ENCODE results near the gene GARIN5B.

DNA sequence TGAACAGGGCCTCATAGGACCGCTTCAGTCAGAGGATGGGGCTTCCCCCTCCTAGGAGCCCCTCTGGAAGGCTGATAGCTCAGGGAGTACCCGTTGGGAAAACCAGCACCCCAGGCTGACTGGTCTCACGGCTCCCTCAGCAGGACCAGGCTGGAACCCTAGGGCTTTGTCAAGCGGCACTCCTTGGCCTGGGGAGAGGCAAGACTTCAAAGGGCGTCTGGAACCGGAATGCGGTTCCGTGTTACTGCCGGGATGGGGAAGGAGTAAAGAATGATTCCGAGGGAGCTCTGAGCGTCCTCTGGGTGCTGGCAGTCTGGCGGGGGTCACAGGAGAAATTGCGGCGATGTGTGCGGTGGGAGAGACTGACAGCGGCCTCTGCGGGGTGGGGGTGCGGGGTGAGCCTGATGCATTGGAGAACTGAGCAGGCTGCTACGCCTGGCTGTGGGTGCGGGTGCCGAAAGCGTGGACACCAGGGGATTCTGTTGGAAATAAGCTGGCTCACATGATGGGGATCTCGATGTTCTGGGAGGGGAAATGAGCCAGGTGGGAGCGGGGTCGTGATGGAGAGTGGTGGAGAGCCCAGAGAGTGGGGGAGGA, 10.4 kb downstream of the GARIN5B start:
- TF ChIP-seq, protein P1, sequence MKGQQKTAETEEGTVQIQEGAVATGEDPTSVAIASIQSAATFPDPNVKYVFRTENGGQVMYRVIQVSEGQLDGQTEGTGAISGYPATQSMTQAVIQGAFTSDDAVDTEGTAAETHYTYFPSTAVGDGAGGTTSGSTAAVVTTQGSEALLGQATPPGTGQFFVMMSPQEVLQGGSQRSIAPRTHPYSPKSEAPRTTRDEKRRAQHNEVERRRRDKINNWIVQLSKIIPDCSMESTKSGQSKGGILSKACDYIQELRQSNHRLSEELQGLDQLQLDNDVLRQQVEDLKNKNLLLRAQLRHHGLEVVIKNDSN (CRISPR knock-in tag; IDR thresholded peaks at IDR 0.05): no peak
- TF ChIP-seq, protein P2, sequence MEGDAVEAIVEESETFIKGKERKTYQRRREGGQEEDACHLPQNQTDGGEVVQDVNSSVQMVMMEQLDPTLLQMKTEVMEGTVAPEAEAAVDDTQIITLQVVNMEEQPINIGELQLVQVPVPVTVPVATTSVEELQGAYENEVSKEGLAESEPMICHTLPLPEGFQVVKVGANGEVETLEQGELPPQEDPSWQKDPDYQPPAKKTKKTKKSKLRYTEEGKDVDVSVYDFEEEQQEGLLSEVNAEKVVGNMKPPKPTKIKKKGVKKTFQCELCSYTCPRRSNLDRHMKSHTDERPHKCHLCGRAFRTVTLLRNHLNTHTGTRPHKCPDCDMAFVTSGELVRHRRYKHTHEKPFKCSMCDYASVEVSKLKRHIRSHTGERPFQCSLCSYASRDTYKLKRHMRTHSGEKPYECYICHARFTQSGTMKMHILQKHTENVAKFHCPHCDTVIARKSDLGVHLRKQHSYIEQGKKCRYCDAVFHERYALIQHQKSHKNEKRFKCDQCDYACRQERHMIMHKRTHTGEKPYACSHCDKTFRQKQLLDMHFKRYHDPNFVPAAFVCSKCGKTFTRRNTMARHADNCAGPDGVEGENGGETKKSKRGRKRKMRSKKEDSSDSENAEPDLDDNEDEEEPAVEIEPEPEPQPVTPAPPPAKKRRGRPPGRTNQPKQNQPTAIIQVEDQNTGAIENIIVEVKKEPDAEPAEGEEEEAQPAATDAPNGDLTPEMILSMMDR (IDR thresholded peaks at IDR 0.05): no peak
- TF ChIP-seq PRDM15 (CRISPR knock-in tag; IDR thresholded peaks at IDR 0.05): no peak
- TF ChIP-seq TEAD4 (CRISPR knock-in tag; IDR thresholded peaks at IDR 0.05): no peak
- no peak for TF ChIP-seq MAX (CRISPR knock-in tag; IDR thresholded peaks at IDR 0.05)
- TF ChIP-seq JUN (CRISPR knock-in tag; IDR thresholded peaks at IDR 0.05): no peak
- TF ChIP-seq, protein P3, sequence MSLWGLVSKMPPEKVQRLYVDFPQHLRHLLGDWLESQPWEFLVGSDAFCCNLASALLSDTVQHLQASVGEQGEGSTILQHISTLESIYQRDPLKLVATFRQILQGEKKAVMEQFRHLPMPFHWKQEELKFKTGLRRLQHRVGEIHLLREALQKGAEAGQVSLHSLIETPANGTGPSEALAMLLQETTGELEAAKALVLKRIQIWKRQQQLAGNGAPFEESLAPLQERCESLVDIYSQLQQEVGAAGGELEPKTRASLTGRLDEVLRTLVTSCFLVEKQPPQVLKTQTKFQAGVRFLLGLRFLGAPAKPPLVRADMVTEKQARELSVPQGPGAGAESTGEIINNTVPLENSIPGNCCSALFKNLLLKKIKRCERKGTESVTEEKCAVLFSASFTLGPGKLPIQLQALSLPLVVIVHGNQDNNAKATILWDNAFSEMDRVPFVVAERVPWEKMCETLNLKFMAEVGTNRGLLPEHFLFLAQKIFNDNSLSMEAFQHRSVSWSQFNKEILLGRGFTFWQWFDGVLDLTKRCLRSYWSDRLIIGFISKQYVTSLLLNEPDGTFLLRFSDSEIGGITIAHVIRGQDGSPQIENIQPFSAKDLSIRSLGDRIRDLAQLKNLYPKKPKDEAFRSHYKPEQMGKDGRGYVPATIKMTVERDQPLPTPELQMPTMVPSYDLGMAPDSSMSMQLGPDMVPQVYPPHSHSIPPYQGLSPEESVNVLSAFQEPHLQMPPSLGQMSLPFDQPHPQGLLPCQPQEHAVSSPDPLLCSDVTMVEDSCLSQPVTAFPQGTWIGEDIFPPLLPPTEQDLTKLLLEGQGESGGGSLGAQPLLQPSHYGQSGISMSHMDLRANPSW (CRISPR knock-in tag; conservative IDR thresholded peaks at IDR 0.05; ENCODE audit: low read depth): no peak
- TF ChIP-seq E2F1 (CRISPR knock-in tag; IDR thresholded peaks at IDR 0.05): no peak
- TF ChIP-seq NR2C2 (CRISPR knock-in tag; IDR thresholded peaks at IDR 0.05): no peak
- TF ChIP-seq, protein P4, sequence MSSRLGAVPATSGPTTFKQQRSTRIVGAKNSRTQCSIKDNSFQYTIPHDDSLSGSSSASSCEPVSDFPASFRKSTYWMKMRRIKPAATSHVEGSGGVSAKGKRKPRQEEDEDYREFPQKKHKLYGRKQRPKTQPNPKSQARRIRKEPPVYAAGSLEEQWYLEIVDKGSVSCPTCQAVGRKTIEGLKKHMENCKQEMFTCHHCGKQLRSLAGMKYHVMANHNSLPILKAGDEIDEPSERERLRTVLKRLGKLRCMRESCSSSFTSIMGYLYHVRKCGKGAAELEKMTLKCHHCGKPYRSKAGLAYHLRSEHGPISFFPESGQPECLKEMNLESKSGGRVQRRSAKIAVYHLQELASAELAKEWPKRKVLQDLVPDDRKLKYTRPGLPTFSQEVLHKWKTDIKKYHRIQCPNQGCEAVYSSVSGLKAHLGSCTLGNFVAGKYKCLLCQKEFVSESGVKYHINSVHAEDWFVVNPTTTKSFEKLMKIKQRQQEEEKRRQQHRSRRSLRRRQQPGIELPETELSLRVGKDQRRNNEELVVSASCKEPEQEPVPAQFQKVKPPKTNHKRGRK (CRISPR knock-in tag; IDR thresholded peaks at IDR 0.05; ENCODE audit: borderline replicate concordance): no peak
- no peak for TF ChIP-seq FOXK1 (CRISPR knock-in tag; IDR thresholded peaks at IDR 0.05)
- no peak for TF ChIP-seq ETV6 (CRISPR knock-in tag; IDR thresholded peaks at IDR 0.05)
- no peak for TF ChIP-seq SP1 (CRISPR knock-in tag; conservative IDR thresholded peaks at IDR 0.05)

Measured in WTC11 (cell line).